HCT116 (cell line): ENCODE results near the gene GLYATL3. TPM values are rescaled to one million over a fixed set of nuclear protein-coding genes. Genes with fewer than 3 reads are reported as not detected.

Experiments used
- ATAC-seq: fragments of 200-7000 bp; cut with Tn5 transposase; 2 replicates; pipeline ENCODE4 v1.9.1; 2020; ENCODE audit warnings: mild to moderate bottlenecking, moderate library complexity
- BruUV-seq: library from RNA; stranded (reverse); fragments of 400-500 nt; replicated peaks from 2 replicates; lab custom pipeline; 2021; lab: Mats Ljungman, UMichigan
- CTCF ChIA-PET: fragments of 300-600 bp; sonication (Branson Sonifier 250); formaldehyde crosslinking; loops from one replicate; lab custom pipeline; 2021; ENCODE audit warnings: antibody characterized with exemption; lab: Charles Lee
- POLR2A ChIA-PET: fragments of 300-600, 350-600 bp; sonication (Branson Sonifier 250); formaldehyde crosslinking; loops from one replicate; lab custom pipeline; 2021; ENCODE audit warnings: antibody characterized with exemption; lab: Charles Lee
- RAD21 ChIA-PET, 2 experiments: fragments of 300-600 bp; sonication (Branson Sonifier 250); formaldehyde crosslinking; loops; one replicate each; lab custom pipeline; 2023; ENCODE audit warnings: low total read pairs in 2 of 2; ENCODE audit not compliant: uncharacterized antibody in 2 of 2, unreplicated experiment in 2 of 2, low non-redundant PET in 1 of 2; lab: Charles Lee
- DNase-seq: peaks from one replicate; pipeline ENCODE4 v3.0.0-alpha.2; 2010; ENCODE audit warnings: low read depth, low spot score
- H2AFZ ChIP-seq: fragments of 200-600 bp; shearing (Covaris generic), sonication (generic); 2 replicates; pipeline ENCODE4 v1.6.1; 2017; ENCODE audit warnings: low read depth, mixed run types, mixed read lengths, antibody characterized with exemption, low read length; ENCODE audit not compliant: poor library complexity, severe bottlenecking
- H3K27ac ChIP-seq: 2 replicates; pipeline ENCODE4 v1.5.1; 2012; ENCODE audit warnings: low read depth, low read length
- H3K27me3 ChIP-seq: fragments of 200-600 bp; sonication (generic); 2 replicates; pipeline ENCODE4 v1.6.1; 2016; ENCODE audit warnings: mixed run types, low read length, mixed read lengths; ENCODE audit not compliant: insufficient read depth
- H3K36me3 ChIP-seq, 2 experiments: fragments of 200-500 bp in 1 of 2; fragments of 200-600 bp in 1 of 2; sonication (Bioruptor generic) in 1 of 2; sonication (generic) in 1 of 2; 2 replicates each; pipeline versions ENCODE4 v1.5.1 to v1.6.1; 2014 to 2016; ENCODE audit warnings: low read length in 2 of 2, inconsistent platforms in 1 of 2, mixed read lengths in 1 of 2, mixed run types in 1 of 2; ENCODE audit not compliant: insufficient read depth in 2 of 2, control insufficient read depth in 1 of 2
- H3K4me1 ChIP-seq, 2 experiments: fragments of 200-600 bp in 1 of 2; sonication (generic) in 1 of 2; 2 replicates each; pipeline versions ENCODE4 v1.5.1 to v1.6.1; 2012 to 2017; ENCODE audit warnings: low read length in 2 of 2, inconsistent platforms in 1 of 2, mild to moderate bottlenecking in 1 of 2, mixed read lengths in 1 of 2, mixed run types in 1 of 2, moderate library complexity in 1 of 2; ENCODE audit not compliant: insufficient read depth in 2 of 2, control insufficient read depth in 1 of 2
- H3K4me2 ChIP-seq: fragments of 200-600 bp; sonication (generic); 2 replicates; pipeline ENCODE4 v1.6.1; 2017; ENCODE audit warnings: mixed run types, low read length, mixed read lengths
- H3K4me3 ChIP-seq, 2 experiments: fragments of 200-600 bp in 1 of 2; sonication (generic) in 1 of 2; replicated peaks in 1 of 2; 2 replicates each; pipeline ENCODE4 v1.5.1; 2011 to 2016; ENCODE audit warnings: low read length in 2 of 2, control low read depth in 1 of 2, low read depth in 1 of 2, mild to moderate bottlenecking in 1 of 2, mixed read lengths in 1 of 2, mixed run types in 1 of 2
- H3K79me2 ChIP-seq: fragments of 200-600 bp; sonication (generic); 2 replicates; pipeline ENCODE4 v1.6.1; 2017; ENCODE audit warnings: mild to moderate bottlenecking, mixed run types, low read length, moderate library complexity, mixed read lengths; ENCODE audit not compliant: insufficient read depth
- H3K9ac ChIP-seq: fragments of 200-600 bp; sonication (generic); 2 replicates; pipeline ENCODE4 v1.6.1; 2016; ENCODE audit warnings: low read length, mixed read lengths
- H3K9me2 ChIP-seq: fragments of 200-600 bp; sonication (generic), shearing (Covaris generic); 2 replicates; pipeline ENCODE4 v1.6.1; 2017; ENCODE audit warnings: mixed run types, mild to moderate bottlenecking, moderate library complexity; ENCODE audit not compliant: insufficient read depth
- H3K9me3 ChIP-seq, 2 experiments: fragments of 200-500 bp in 1 of 2; fragments of 200-600 bp in 1 of 2; sonication (Bioruptor generic) in 1 of 2; sonication (generic) in 1 of 2; 2 replicates each; pipeline ENCODE4 v1.6.1; 2014 to 2017; ENCODE audit warnings: low read length in 2 of 2, mixed read lengths in 2 of 2, inconsistent platforms in 1 of 2, low read depth in 1 of 2, mild to moderate bottlenecking in 1 of 2, mixed run types in 1 of 2, moderate library complexity in 1 of 2; ENCODE audit not compliant: control insufficient read depth in 1 of 2, insufficient read depth in 1 of 2
- H4K20me1 ChIP-seq: fragments of 200-600 bp; sonication (generic), shearing (Covaris generic); 2 replicates; pipeline ENCODE4 v1.6.1; 2017; ENCODE audit warnings: mixed run types, mild to moderate bottlenecking, moderate library complexity; ENCODE audit not compliant: insufficient read depth
- CBX3 ChIP-seq: IDR thresholded peaks from 2 replicates; pipeline ENCODE4 v1.6.1; 2012; ENCODE audit warnings: low read depth
- CEBPB ChIP-seq: IDR thresholded peaks from 2 replicates; pipeline ENCODE4 v1.6.1; 2012; ENCODE audit warnings: low read depth
- EGR1 ChIP-seq: IDR thresholded peaks from 2 replicates; pipeline ENCODE4 v1.6.1; 2012; ENCODE audit warnings: low read depth
- ELF1 ChIP-seq: IDR thresholded peaks from 2 replicates; pipeline ENCODE4 v1.6.1; 2012; ENCODE audit warnings: low read depth, borderline replicate concordance
- EZH2 ChIP-seq: fragments of 200-600 bp; sonication (generic); IDR thresholded peaks from 2 replicates; pipeline ENCODE4 v1.6.1; 2017; ENCODE audit warnings: antibody characterized with exemption, mixed run types
- EZH2phosphoT487 ChIP-seq: fragments of 200-600 bp; IDR thresholded peaks from 2 replicates; pipeline ENCODE4 v1.6.1; 2018; ENCODE audit warnings: antibody characterized with exemption, borderline replicate concordance
- FOSL1 ChIP-seq: IDR thresholded peaks from 2 replicates; pipeline ENCODE4 v1.6.1; 2012; ENCODE audit warnings: low read depth
- JUND ChIP-seq: IDR thresholded peaks from 2 replicates; pipeline ENCODE4 v1.6.1; 2012
- POLR2AphosphoS5 ChIP-seq: IDR thresholded peaks from 2 replicates; pipeline ENCODE4 v1.6.1; 2011; ENCODE audit warnings: mild to moderate bottlenecking, low read depth, low read length, moderate library complexity
- RAD21 ChIP-seq: IDR thresholded peaks from 2 replicates; pipeline ENCODE4 v1.6.1; 2012; ENCODE audit warnings: low read depth, mild to moderate bottlenecking
- SP1 ChIP-seq: IDR thresholded peaks from 2 replicates; pipeline ENCODE4 v1.6.1; 2012; ENCODE audit warnings: low read depth
- SRF ChIP-seq: IDR thresholded peaks from 2 replicates; pipeline ENCODE4 v1.6.1; 2012; ENCODE audit warnings: low read depth
- TCF7L2 ChIP-seq: IDR thresholded peaks from 2 replicates; pipeline ENCODE4 v1.7.0; 2011; ENCODE audit warnings: borderline replicate concordance, inconsistent platforms; ENCODE audit not compliant: insufficient read depth, insufficient read length; ENCODE audit errors: extremely low read depth
- YY1 ChIP-seq: IDR thresholded peaks from 2 replicates; pipeline ENCODE4 v1.6.1; 2011; ENCODE audit warnings: low read length, low read depth, moderate library complexity, mild to moderate bottlenecking; ENCODE audit not compliant: insufficient replicate concordance; ENCODE audit errors: extremely low read depth
- ZFX ChIP-seq: fragments of 450-650 bp; IDR thresholded peaks from 2 replicates; pipeline ENCODE4 v1.6.1; 2017
- intact Hi-C: fragments of 100-400 bp; cut with micrococcal nuclease; formaldehyde crosslinking; loops from 2 replicates; pipeline ENCODE4 v1.10.0; 2022
- total RNA-seq: library from RNA; stranded (reverse); gene quantifications from one replicate; pipeline ENCODE4 v1.2.1, GENCODE V29; 2021; ENCODE audit not compliant: unreplicated experiment
- TF ChIP-seq, protein P1 (sequence below): IDR thresholded peaks from 2 replicates; pipeline ENCODE4 v1.6.1; 2012
- TF ChIP-seq, protein P2 (sequence below), 3 experiments: fragments of 200-600 bp in 1 of 3; sonication (generic) in 1 of 3; IDR thresholded peaks in 2 of 3; conservative IDR thresholded peaks in 1 of 3; 2 replicates each; pipeline ENCODE4 v1.5.1; 2012 to 2017; ENCODE audit warnings: low read depth in 2 of 3, low read length in 2 of 3, antibody characterized with exemption in 1 of 3, borderline replicate concordance in 1 of 3, control low read depth in 1 of 3, mild to moderate bottlenecking in 1 of 3, mixed read lengths in 1 of 3, mixed run types in 1 of 3, moderate library complexity in 1 of 3; ENCODE audit not compliant: insufficient read depth in 1 of 3

GLYATL3 gene
- total RNA-seq, 1 experiment from 2014 or later: not detected

DNA sequence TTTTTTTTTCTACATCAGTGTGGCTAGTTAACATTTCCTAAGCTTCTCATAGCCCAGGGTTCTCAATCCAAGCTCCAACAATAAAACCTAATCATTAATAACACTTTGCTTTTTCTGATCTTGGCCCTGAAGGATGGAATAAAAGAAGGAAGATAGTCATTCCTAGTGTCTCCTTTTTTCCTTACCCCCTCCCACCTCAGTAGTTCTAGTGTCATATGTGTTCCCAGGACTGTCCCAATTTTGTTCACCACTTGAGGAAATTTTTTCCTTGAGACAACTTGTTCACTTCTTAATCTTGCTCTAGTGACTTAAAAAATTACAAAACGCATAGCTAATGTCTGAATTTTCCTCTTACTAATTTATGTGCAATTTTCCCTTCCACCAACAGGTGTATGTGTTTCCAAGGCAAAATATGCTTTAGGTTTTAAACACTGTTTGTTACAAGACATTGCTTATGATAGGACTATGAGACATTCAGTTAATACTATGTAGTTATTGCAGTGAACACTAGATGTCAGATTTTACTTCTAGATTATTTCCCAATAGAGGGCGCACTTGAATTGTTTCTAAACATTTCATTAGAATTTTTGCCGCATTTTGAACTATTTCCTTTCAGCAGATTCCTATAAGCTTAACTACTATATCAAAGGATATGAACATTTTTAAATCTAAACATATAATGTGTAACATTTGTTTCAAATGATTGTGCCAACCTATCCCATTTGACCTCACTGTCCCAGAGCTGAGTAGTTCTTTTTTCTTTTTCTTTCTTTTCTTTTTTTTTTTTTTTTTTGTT, 32.2 kb downstream of the GLYATL3 start:
- CTCF ChIA-PET: interaction anchor here (0.6 to 2.0 kb wide), 31 partner anchors 8 to 1744 kb away, joined by 3 to 59 read pairs (median 4); partner anchors contain the start of gene C6orf141
- H3K9ac ChIP-seq: no peak overlapping the region

More for the DNA sequence above, 32.2 kb downstream of the GLYATL3 start:
- ChIA-PET POLR2A (interaction anchor here (0.8 to 1.2 kb wide), 5 partner anchors 10 to 75 kb away, joined by 3 to 6 read pairs (median 4); partner anchors contain the start of gene C6orf141), RAD21 (interaction anchor here (0.9 to 1.3 kb wide), 4 partner anchors 91 to 318 kb away, joined by 3 to 8 read pairs (median 4); no protein-coding TSS in a partner anchor)
- Histone ChIP-seq H3K4me2 (peak overlapping the region; percentile 54), H3K27me3 (no peaks in the 10 kb centered on the region), H3K9me2 (no peaks in the 10 kb centered on the region), H3K27ac (no peak overlapping the region), H3K4me1 (peaks cover 0 to 6% of the 10 kb centered on the region in 2 experiments; a peak in 2 of 4 replicates), H3K36me3 (no peaks in the 10 kb centered on the region), H3K79me2 (no peaks in the 10 kb centered on the region), H2AFZ (peak overlapping the region; percentile 74), H4K20me1 (no peaks in the 10 kb centered on the region), H3K9me3 (no peaks in the 10 kb centered on the region), H3K4me3 (peak overlapping the region; percentile 22 to 40)
- intact Hi-C loops: loop anchor here (1.0 to 5.0 kb wide), 4 partner anchors 75 to 499 kb away; no protein-coding TSS in a partner anchor
- no TSS peak for BruUV-seq
- TF ChIP-seq ZFX: no peak
- no peak for TF ChIP-seq EGR1
- TF ChIP-seq EZH2: no peak
- TF ChIP-seq POLR2AphosphoS5: no peak
- no peak for TF ChIP-seq TCF7L2
- no peak; the same call in 1 of the 2 replicates for TF ChIP-seq CEBPB
- TF ChIP-seq ELF1: no peak
- TF ChIP-seq, protein P1, sequence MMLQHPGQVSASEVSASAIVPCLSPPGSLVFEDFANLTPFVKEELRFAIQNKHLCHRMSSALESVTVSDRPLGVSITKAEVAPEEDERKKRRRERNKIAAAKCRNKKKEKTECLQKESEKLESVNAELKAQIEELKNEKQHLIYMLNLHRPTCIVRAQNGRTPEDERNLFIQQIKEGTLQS: no peak
- TF ChIP-seq SRF: peak; percentile 52; the same call in 1 of the 2 replicates
- TF ChIP-seq EZH2phosphoT487: no peak
- peak; percentile 89 for TF ChIP-seq RAD21
- TF ChIP-seq, protein P2, sequence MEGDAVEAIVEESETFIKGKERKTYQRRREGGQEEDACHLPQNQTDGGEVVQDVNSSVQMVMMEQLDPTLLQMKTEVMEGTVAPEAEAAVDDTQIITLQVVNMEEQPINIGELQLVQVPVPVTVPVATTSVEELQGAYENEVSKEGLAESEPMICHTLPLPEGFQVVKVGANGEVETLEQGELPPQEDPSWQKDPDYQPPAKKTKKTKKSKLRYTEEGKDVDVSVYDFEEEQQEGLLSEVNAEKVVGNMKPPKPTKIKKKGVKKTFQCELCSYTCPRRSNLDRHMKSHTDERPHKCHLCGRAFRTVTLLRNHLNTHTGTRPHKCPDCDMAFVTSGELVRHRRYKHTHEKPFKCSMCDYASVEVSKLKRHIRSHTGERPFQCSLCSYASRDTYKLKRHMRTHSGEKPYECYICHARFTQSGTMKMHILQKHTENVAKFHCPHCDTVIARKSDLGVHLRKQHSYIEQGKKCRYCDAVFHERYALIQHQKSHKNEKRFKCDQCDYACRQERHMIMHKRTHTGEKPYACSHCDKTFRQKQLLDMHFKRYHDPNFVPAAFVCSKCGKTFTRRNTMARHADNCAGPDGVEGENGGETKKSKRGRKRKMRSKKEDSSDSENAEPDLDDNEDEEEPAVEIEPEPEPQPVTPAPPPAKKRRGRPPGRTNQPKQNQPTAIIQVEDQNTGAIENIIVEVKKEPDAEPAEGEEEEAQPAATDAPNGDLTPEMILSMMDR (IDR thresholded peaks at IDR 0.05 in 2 of 3, conservative IDR thresholded peaks at IDR 0.05 in 1 of 3; ENCODE audit: borderline replicate concordance in 1 of 3, insufficient read depth in 1 of 3, low read depth in 2 of 3, low read length in 2 of 3): peak; percentile 68 to 100 (median 98)
- TF ChIP-seq YY1: no peak
- peak; percentile 33; the same call in 1 of the 2 replicates for TF ChIP-seq SP1
- TF ChIP-seq CBX3: peak; percentile 82
- no peak; the same call in 1 of the 2 replicates for TF ChIP-seq FOSL1
- no peak for TF ChIP-seq JUND
- peak; percentile 82 for DNase-seq
- ATAC-seq: peak; percentile 97
